Erythroblast (primary cell): ENCODE results near the gene MOGAT1.
"Not testable (repeated sequence)": the region's sequence is repeated elsewhere in the genome, so short reads cannot be mapped to it uniquely, and the experiment has no call there.

Source experiments
- GATA1 ChIP-seq: IDR thresholded peaks from 2 replicates; pipeline ENCODE4 v1.6.1; 2011; ENCODE audit warnings: low read depth, mild to moderate bottlenecking, control low read depth, low read length, moderate library complexity
- POLR2A ChIP-seq: IDR thresholded peaks from 2 replicates; pipeline ENCODE4 v1.6.1; 2011; ENCODE audit warnings: mild to moderate bottlenecking, low read length

DNA sequence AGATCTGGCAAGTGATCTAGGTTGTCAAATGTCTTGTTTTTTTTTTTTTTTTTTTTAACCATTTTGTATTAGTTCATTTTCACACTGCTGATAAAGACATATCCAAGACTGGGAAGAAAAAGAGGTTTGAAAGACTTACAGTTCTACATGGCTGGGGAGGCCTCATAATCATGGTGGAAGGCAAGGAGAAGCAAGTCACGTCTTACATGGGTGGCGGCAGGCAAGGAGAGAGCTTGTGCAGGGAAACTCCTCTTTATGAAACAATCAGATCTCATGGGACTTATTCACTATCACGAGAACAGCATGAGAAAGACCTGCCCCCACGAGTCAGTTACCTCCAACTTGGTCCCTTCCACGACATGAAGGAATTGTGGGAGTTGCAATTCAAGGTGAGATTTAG is 22.0 kb downstream of the MOGAT1 start:
- TF ChIP-seq POLR2A, GATA1: not testable (repeated sequence)
